NCI-H524 treated with DMSO at 0.1 percent for 48 hours (cell line): ENCODE measurements around the gene GOSR1.

ENCODE experiments used
- DNase-seq: peaks from one replicate; lab custom pipeline; 2025; lab: John Stamatoyannopoulos, UW

Gene GOSR1

GRCh38 chr17:30576326-30576861, 99.2 kb downstream of the GOSR1 start:
- no peak for DNase-seq
